Medulla oblongata (tissue), 1 donor: ENCODE measurements around the gene PPP2R2C.
A peak's percentile ranks its signal among the peaks of the same experiment; 100 is the strongest.

Experiments used
- DNase-seq: peaks from one replicate; pipeline ENCODE4 v3.0.0-alpha.2; 2015; ENCODE audit errors: extremely low spot score

PPP2R2C gene

GRCh38 chr4:6494431-6495295, 22.2 kb upstream of the PPP2R2C start:
- no peak for DNase-seq

GRCh38 chr4:6493658-6494304, 21.4 kb upstream of the PPP2R2C start:
- DNase-seq, result no peak

GRCh38 chr4:6492861-6493657, 20.6 kb upstream of the PPP2R2C start:
- no peak for DNase-seq

- no peak for DNase-seq
Observed at GRCh38 chr4:6492027-6492590, 19.7 kb upstream of the PPP2R2C start.

- no peak for DNase-seq
Observed at GRCh38 chr4:6491235-6491634, 18.8 kb upstream of the PPP2R2C start.

- DNase-seq, result no peak
Observed at GRCh38 chr4:6489927-6490326, 17.5 kb upstream of the PPP2R2C start.

GRCh38 chr4:6487466-6487865, 15.1 kb upstream of the PPP2R2C start:
- no peak for DNase-seq

- no peak for DNase-seq
Observed at GRCh38 chr4:6480534-6481088, 8.2 kb upstream of the PPP2R2C start.

- DNase-seq, result no peak
Observed at GRCh38 chr4:6478546-6479220, 6.3 kb upstream of the PPP2R2C start.

- DNase-seq, result no peak
Observed at GRCh38 chr4:6476893-6477292, 4.5 kb upstream of the PPP2R2C start.

- DNase-seq, result no peak
Observed at GRCh38 chr4:6475492-6476020, 3.1 kb upstream of the PPP2R2C start.

- no peak for DNase-seq
Observed at GRCh38 chr4:6474705-6475457, 2.5 kb upstream of the PPP2R2C start.

- DNase-seq, result no peak
Observed at GRCh38 chr4:6474053-6474568, 1.7 kb upstream of the PPP2R2C start.

- DNase-seq, result no peak
Observed at GRCh38 chr4:6473264-6474052, 1.0 kb upstream of the PPP2R2C start.

- no peak for DNase-seq
Observed at GRCh38 chr4:6472008-6472386, 417 bp downstream of the PPP2R2C start.

GRCh38 chr4:6471307-6472007, 957 bp downstream of the PPP2R2C start:
- DNase-seq, result no peak

- DNase-seq, result peak; percentile 71
Observed at GRCh38 chr4:6470502-6471306, 1.7 kb downstream of the PPP2R2C start.
